GM19395 (cell line): ENCODE data around the gene RNU1-2.
A peak's percentile ranks its signal among the peaks of the same experiment; 100 is the strongest.
"Not testable (repeated sequence)": the region's sequence is repeated elsewhere in the genome, so short reads cannot be mapped to it uniquely, and the experiment has no call there.

Experiments used
- ATAC-seq: cut with Tn5 transposase; IDR thresholded peaks from one replicate; pipeline ENCODE4 v1.9.1; 2021; ENCODE audit warnings: mild to moderate bottlenecking, moderate library complexity; ENCODE audit not compliant: unreplicated experiment

Gene RNU1-2

GRCh38 chr1:16895598-16896315 is at the start of gene RNU1-2:
TSS of gene RNU1-2 (plus strand) at chr1:16895980.
- ATAC-seq = peak; percentile 97

GRCh38 chr1:16856201-16856600 is 39.6 kb upstream of the RNU1-2 start:
- not testable (repeated sequence) for ATAC-seq

- ATAC-seq = not testable (repeated sequence)
Measured at GRCh38 chr1:16859167-16860041, 36.4 kb upstream of the RNU1-2 start.

GRCh38 chr1:16860048-16860447 is 35.7 kb upstream of the RNU1-2 start:
- not testable (repeated sequence) for ATAC-seq

GRCh38 chr1:16861832-16862245 is 33.9 kb upstream of the RNU1-2 start:
- not testable (repeated sequence) for ATAC-seq

- not testable (repeated sequence) for ATAC-seq
Measured at GRCh38 chr1:16862415-16862814, 33.4 kb upstream of the RNU1-2 start.

GRCh38 chr1:16863024-16863423 is 32.8 kb upstream of the RNU1-2 start:
- ATAC-seq = not testable (repeated sequence)

GRCh38 chr1:16866926-16867707 is 28.7 kb upstream of the RNU1-2 start:
- not testable (repeated sequence) for ATAC-seq

- not testable (repeated sequence) for ATAC-seq
Measured at GRCh38 chr1:16868787-16869186, 27.0 kb upstream of the RNU1-2 start.

GRCh38 chr1:16869996-16870395 is 25.8 kb upstream of the RNU1-2 start:
- ATAC-seq = not testable (repeated sequence)

- ATAC-seq = not testable (repeated sequence)
Measured at GRCh38 chr1:16871171-16871570, 24.6 kb upstream of the RNU1-2 start.

- ATAC-seq = not testable (repeated sequence)
Measured at GRCh38 chr1:16872152-16873075, 23.4 kb upstream of the RNU1-2 start.

- not testable (repeated sequence) for ATAC-seq
Measured at GRCh38 chr1:16873076-16873879, 22.5 kb upstream of the RNU1-2 start.

GRCh38 chr1:16874968-16875765 is 20.6 kb upstream of the RNU1-2 start:
- not testable (repeated sequence) for ATAC-seq

GRCh38 chr1:16881742-16882141 is 14.0 kb upstream of the RNU1-2 start:
- ATAC-seq = not testable (repeated sequence)

GRCh38 chr1:16882986-16883385 is 12.8 kb upstream of the RNU1-2 start:
- ATAC-seq = no peak

- not testable (repeated sequence) for ATAC-seq
Measured at GRCh38 chr1:16884487-16884886, 11.3 kb upstream of the RNU1-2 start.
